Measurements from ENCODE around the gene PSMD8. TPM values are rescaled to one million over a fixed set of nuclear protein-coding genes. Genes with fewer than 3 reads are reported as not detected.

Gene PSMD8
- total RNA-seq, 1 experiment from 2014 or later: 199 TPM

DNA sequence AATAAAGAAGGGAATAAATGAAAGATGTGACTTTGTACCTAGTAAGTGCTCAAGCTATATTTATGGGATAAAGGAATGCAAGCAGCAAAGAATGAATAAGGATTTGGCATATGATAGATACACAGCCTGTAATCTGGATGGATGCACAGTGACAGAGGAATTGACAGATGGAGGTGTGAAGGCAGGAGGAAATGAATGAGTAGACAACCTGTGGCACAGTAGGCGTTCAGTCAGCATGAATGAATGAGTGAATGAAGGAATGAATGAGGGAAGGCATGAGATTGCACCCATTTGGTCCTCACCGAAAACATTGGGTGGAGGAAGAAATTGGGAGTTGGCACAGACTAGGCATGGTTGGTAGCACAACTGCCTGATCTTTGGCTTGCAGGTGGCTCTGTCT is 4.8 kb upstream of the PSMD8 start:
- H3K9me3 ChIP-seq (ENCODE audit: low read length): no peaks in the 10 kb centered on the region
- H3K4me1 ChIP-seq (ENCODE audit: low read length): peaks cover 7% of the 10 kb centered on the region
- no peaks in the 10 kb centered on the region for H3K27me3 ChIP-seq (ENCODE audit: low read length)
- no peaks in the 10 kb centered on the region for H4K20me1 ChIP-seq (ENCODE audit: insufficient read depth, low read depth, low read length)
- no peaks in the 10 kb centered on the region for H3K9me2 ChIP-seq (replicated peaks; ENCODE audit: insufficient read depth, low read length)
- no peak overlapping the region for H3K4me2 ChIP-seq (ENCODE audit: low read depth, low read length, poor library complexity, severe bottlenecking)
- H2AFZ ChIP-seq (ENCODE audit: low read length): no peak overlapping the region
- no peaks in the 10 kb centered on the region for H3K36me3 ChIP-seq (ENCODE audit: insufficient read depth, low read length)
- no peak overlapping the region for H3K27ac ChIP-seq (ENCODE audit: low read length)
- H3K9ac ChIP-seq (ENCODE audit: low read length): no peak overlapping the region
- no peaks in the 10 kb centered on the region for H3K79me2 ChIP-seq (ENCODE audit: low read length)
- no peak overlapping the region for H3K4me3 ChIP-seq (ENCODE audit: low read length)
- DNase-seq: no peak

DNA sequence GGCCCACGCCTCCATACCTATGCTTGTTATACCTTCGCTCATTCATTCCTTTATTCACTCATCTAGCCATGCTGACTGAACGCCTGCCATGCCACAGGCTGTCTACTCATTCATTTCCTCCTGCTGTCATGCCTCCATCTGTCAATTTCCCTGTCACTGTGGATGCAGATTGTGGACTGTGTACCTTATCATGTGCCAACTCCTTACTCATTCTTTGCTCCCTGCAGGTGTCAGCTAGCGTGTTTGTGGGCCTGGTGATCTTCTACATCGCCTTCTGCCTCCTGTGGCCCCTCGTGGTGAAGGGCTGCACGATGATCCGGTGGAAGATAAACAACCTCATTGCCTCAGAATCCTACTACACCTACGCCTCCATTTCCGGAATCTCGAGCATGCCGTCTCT is 4.1 kb upstream of the PSMD8 start:
- Histone ChIP-seq H3K27ac (ENCODE audit: low read length) (no peak overlapping the region), H3K79me2 (ENCODE audit: low read length) (peaks cover 5% of the 10 kb centered on the region), H3K27me3 (ENCODE audit: low read length) (no peaks in the 10 kb centered on the region), H3K9me3 (ENCODE audit: low read length) (no peaks in the 10 kb centered on the region), H3K4me3 (ENCODE audit: low read length) (no peak overlapping the region), H3K9ac (ENCODE audit: low read length) (no peak overlapping the region), H3K4me2 (ENCODE audit: low read depth, low read length, poor library complexity, severe bottlenecking) (no peak overlapping the region), H2AFZ (ENCODE audit: low read length) (no peak overlapping the region), H4K20me1 (ENCODE audit: insufficient read depth, low read depth, low read length) (no peaks in the 10 kb centered on the region), H3K36me3 (ENCODE audit: insufficient read depth, low read length) (no peaks in the 10 kb centered on the region), H3K4me1 (ENCODE audit: low read length) (peaks cover 7% of the 10 kb centered on the region), H3K9me2 (replicated peaks; ENCODE audit: insufficient read depth, low read length) (no peaks in the 10 kb centered on the region)
- DNase-seq: no peak

DNA sequence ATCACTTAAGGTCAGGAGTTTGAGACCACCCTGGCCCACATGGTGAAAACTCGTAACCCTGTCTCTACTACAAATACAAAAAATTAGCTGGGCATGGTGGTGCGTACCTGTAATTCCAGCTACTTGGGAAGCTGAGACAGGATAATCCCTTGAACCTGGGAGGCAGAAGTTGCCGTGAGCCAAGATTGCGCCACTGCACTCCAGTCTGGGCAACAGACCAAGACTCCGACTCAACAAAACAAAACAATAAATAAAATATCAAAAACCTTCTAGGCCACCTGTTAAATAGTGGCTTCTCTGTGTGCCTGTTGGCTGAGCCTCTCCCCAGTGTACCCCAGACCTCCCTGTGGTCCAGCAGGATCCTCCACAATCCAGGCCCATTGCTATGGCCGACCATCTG is 3.3 kb upstream of the PSMD8 start:
- H4K20me1 ChIP-seq (ENCODE audit: insufficient read depth, low read depth, low read length): peaks cover 5% of the 10 kb centered on the region; the same call in 1 of the 2 replicates
- peaks cover 13% of the 10 kb centered on the region for H3K79me2 ChIP-seq (ENCODE audit: low read length)
- no peaks in the 10 kb centered on the region for H3K9me2 ChIP-seq (replicated peaks; ENCODE audit: insufficient read depth, low read length)
- no peak overlapping the region for H2AFZ ChIP-seq (ENCODE audit: low read length)
- H3K9ac ChIP-seq (ENCODE audit: low read length): no peak overlapping the region
- H3K27me3 ChIP-seq (ENCODE audit: low read length): no peaks in the 10 kb centered on the region
- DNase-seq: no peak
- no peak overlapping the region for H3K4me2 ChIP-seq (ENCODE audit: low read depth, low read length, poor library complexity, severe bottlenecking)
- H3K9me3 ChIP-seq (ENCODE audit: low read length): no peaks in the 10 kb centered on the region
- no peak overlapping the region for H3K27ac ChIP-seq (ENCODE audit: low read length)
- no peak overlapping the region for H3K4me3 ChIP-seq (ENCODE audit: low read length)
- H3K36me3 ChIP-seq (ENCODE audit: insufficient read depth, low read length): no peaks in the 10 kb centered on the region
- H3K4me1 ChIP-seq (ENCODE audit: low read length): peaks cover 15% of the 10 kb centered on the region

GRCh38 chr19:38373907-38374331 is 452 bp upstream of the PSMD8 start:
- H3K79me2 ChIP-seq (ENCODE audit: low read length): peaks cover 33% of the 10 kb centered on the region
- no peaks in the 10 kb centered on the region for H3K9me2 ChIP-seq (replicated peaks; ENCODE audit: insufficient read depth, low read length)
- H3K4me2 ChIP-seq (ENCODE audit: low read depth, low read length, poor library complexity, severe bottlenecking): peak overlapping the region; percentile 90
- peaks cover 4% of the 10 kb centered on the region; the same call in 1 of the 2 replicates for H3K36me3 ChIP-seq (ENCODE audit: insufficient read depth, low read length)
- H3K4me3 ChIP-seq (ENCODE audit: low read length): peak overlapping the region; percentile 71
- H4K20me1 ChIP-seq (ENCODE audit: insufficient read depth, low read depth, low read length): peaks cover 6% of the 10 kb centered on the region; the same call in 1 of the 2 replicates
- H3K27ac ChIP-seq (ENCODE audit: low read length): no peak overlapping the region
- no peak for DNase-seq
- H3K27me3 ChIP-seq (ENCODE audit: low read length): no peaks in the 10 kb centered on the region
- no peaks in the 10 kb centered on the region for H3K9me3 ChIP-seq (ENCODE audit: low read length)
- peaks cover 19% of the 10 kb centered on the region for H3K4me1 ChIP-seq (ENCODE audit: low read length)
- peak overlapping the region; percentile 67 for H3K9ac ChIP-seq (ENCODE audit: low read length)
- H2AFZ ChIP-seq (ENCODE audit: low read length): peak overlapping the region; percentile 73

DNA sequence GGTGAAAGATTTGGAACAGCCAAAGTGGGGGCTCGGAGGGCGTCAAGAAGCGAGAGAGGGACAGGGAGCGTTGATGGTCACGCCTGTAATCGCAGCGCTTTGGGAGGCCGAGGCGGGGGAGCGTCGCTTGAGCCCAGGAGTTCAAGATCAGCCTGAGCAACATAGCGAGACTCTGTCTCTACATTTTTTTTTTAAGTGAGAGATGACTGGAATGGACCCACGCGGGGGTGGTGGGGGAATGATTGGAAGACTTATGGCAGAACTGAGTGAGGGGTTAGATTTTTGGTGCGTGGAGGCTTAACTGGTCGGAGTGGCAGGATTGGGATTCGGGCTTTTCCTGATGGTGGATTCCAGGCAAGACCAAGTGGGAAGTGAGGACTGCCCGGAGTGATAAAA is 725 bp downstream of the PSMD8 start:
- peak overlapping the region; percentile 14; the same call in 1 of the 2 replicates for H3K27ac ChIP-seq (ENCODE audit: low read length)
- H3K9me2 ChIP-seq (replicated peaks; ENCODE audit: insufficient read depth, low read length): no peaks in the 10 kb centered on the region
- peak overlapping the region; percentile 85 for H3K9ac ChIP-seq (ENCODE audit: low read length)
- H3K4me3 ChIP-seq (ENCODE audit: low read length): peak overlapping the region; percentile 85
- peaks cover 6% of the 10 kb centered on the region; the same call in 1 of the 2 replicates for H4K20me1 ChIP-seq (ENCODE audit: insufficient read depth, low read depth, low read length)
- peaks cover 33% of the 10 kb centered on the region for H3K79me2 ChIP-seq (ENCODE audit: low read length)
- H3K36me3 ChIP-seq (ENCODE audit: insufficient read depth, low read length): peaks cover 4% of the 10 kb centered on the region; the same call in 1 of the 2 replicates
- H3K4me2 ChIP-seq (ENCODE audit: low read depth, low read length, poor library complexity, severe bottlenecking): peak overlapping the region; percentile 90
- peaks cover 19% of the 10 kb centered on the region for H3K4me1 ChIP-seq (ENCODE audit: low read length)
- DNase-seq: no peak
- no peaks in the 10 kb centered on the region for H3K27me3 ChIP-seq (ENCODE audit: low read length)
- H2AFZ ChIP-seq (ENCODE audit: low read length): peak overlapping the region; percentile 51; the same call in 1 of the 2 replicates
- H3K9me3 ChIP-seq (ENCODE audit: low read length): no peaks in the 10 kb centered on the region

DNA sequence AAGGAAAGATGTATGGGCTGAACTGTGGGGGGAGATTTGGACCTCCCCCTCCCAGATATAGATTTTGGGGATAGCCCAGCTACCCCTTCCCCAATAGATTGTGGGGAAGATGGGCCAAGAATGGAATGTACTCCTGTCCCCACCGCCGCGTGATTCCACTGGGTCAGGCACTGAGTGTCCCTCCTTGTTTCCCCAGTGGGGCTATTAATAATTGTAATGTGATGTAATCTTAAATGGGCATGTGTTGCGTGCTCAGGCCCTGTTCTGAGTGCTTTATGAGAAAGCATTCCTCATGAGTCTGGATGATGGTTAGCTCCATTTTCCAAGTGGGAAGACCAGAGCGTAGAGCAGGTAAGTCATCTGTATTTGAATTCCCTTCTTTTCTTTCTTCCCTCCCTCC is 1.4 kb downstream of the PSMD8 start:
- H3K4me2 ChIP-seq (ENCODE audit: low read depth, low read length, poor library complexity, severe bottlenecking): peak overlapping the region; percentile 90
- no peaks in the 10 kb centered on the region for H3K9me2 ChIP-seq (replicated peaks; ENCODE audit: insufficient read depth, low read length)
- H4K20me1 ChIP-seq (ENCODE audit: insufficient read depth, low read depth, low read length): peaks cover 6% of the 10 kb centered on the region; the same call in 1 of the 2 replicates
- H3K36me3 ChIP-seq (ENCODE audit: insufficient read depth, low read length): peaks cover 4% of the 10 kb centered on the region; the same call in 1 of the 2 replicates
- no peak for DNase-seq
- H2AFZ ChIP-seq (ENCODE audit: low read length): no peak overlapping the region
- H3K27me3 ChIP-seq (ENCODE audit: low read length): no peaks in the 10 kb centered on the region
- peak overlapping the region; percentile 85 for H3K4me3 ChIP-seq (ENCODE audit: low read length)
- peaks cover 19% of the 10 kb centered on the region for H3K4me1 ChIP-seq (ENCODE audit: low read length)
- H3K9me3 ChIP-seq (ENCODE audit: low read length): no peaks in the 10 kb centered on the region
- peaks cover 33% of the 10 kb centered on the region for H3K79me2 ChIP-seq (ENCODE audit: low read length)
- peak overlapping the region; percentile 85 for H3K9ac ChIP-seq (ENCODE audit: low read length)
- 0 out of 2 replicates have a peak overlapping the region, but pooled peaks have one; percentile 14 for H3K27ac ChIP-seq (ENCODE audit: low read length)

GRCh38 chr19:38376576-38376975 is 2.2 kb downstream of the PSMD8 start:
- H3K4me3 ChIP-seq (ENCODE audit: low read length): peak overlapping the region; percentile 85; the same call in 1 of the 2 replicates
- peak overlapping the region; percentile 90 for H3K4me2 ChIP-seq (ENCODE audit: low read depth, low read length, poor library complexity, severe bottlenecking)
- H3K79me2 ChIP-seq (ENCODE audit: low read length): peaks cover 33% of the 10 kb centered on the region
- H3K4me1 ChIP-seq (ENCODE audit: low read length): peaks cover 19% of the 10 kb centered on the region
- no peak overlapping the region for H3K27ac ChIP-seq (ENCODE audit: low read length)
- H3K36me3 ChIP-seq (ENCODE audit: insufficient read depth, low read length): peaks cover 10% of the 10 kb centered on the region
- H4K20me1 ChIP-seq (ENCODE audit: insufficient read depth, low read depth, low read length): peaks cover 6% of the 10 kb centered on the region; the same call in 1 of the 2 replicates
- no peak overlapping the region for H2AFZ ChIP-seq (ENCODE audit: low read length)
- no peaks in the 10 kb centered on the region for H3K9me2 ChIP-seq (replicated peaks; ENCODE audit: insufficient read depth, low read length)
- H3K9me3 ChIP-seq (ENCODE audit: low read length): no peaks in the 10 kb centered on the region
- peak overlapping the region; percentile 85; the same call in 1 of the 2 replicates for H3K9ac ChIP-seq (ENCODE audit: low read length)
- DNase-seq: no peak
- H3K27me3 ChIP-seq (ENCODE audit: low read length): no peaks in the 10 kb centered on the region

- H3K4me2 ChIP-seq (ENCODE audit: low read depth, low read length, poor library complexity, severe bottlenecking): no peak overlapping the region
- H3K27me3 ChIP-seq (ENCODE audit: low read length): no peaks in the 10 kb centered on the region
- no peak overlapping the region for H3K27ac ChIP-seq (ENCODE audit: low read length)
- H3K4me3 ChIP-seq (ENCODE audit: low read length): no peak overlapping the region
- H2AFZ ChIP-seq (ENCODE audit: low read length): no peak overlapping the region
- H3K79me2 ChIP-seq (ENCODE audit: low read length): peaks cover 33% of the 10 kb centered on the region
- H3K9ac ChIP-seq (ENCODE audit: low read length): no peak overlapping the region
- H3K36me3 ChIP-seq (ENCODE audit: insufficient read depth, low read length): peaks cover 13% of the 10 kb centered on the region
- no peaks in the 10 kb centered on the region for H3K9me3 ChIP-seq (ENCODE audit: low read length)
- H3K4me1 ChIP-seq (ENCODE audit: low read length): peaks cover 19% of the 10 kb centered on the region
- no peaks in the 10 kb centered on the region for H3K9me2 ChIP-seq (replicated peaks; ENCODE audit: insufficient read depth, low read length)
- H4K20me1 ChIP-seq (ENCODE audit: insufficient read depth, low read depth, low read length): peaks cover 6% of the 10 kb centered on the region; the same call in 1 of the 2 replicates
- DNase-seq: no peak
These were observed 2.7 kb downstream of the PSMD8 start for GRCh38 chr19:38377052-38377451.

Measured in Karpas-422 (cell line).